HG03025 (cell line): ENCODE measurements around the gene CHP2.
"Not testable (repeated sequence)": the region's sequence is repeated elsewhere in the genome, so short reads cannot be mapped to it uniquely, and the experiment has no call there.

Experiments used
- ATAC-seq: cut with Tn5 transposase; IDR thresholded peaks from one replicate; pipeline ENCODE4 v1.9.1; 2021; ENCODE audit warnings: mild to moderate bottlenecking, moderate library complexity; ENCODE audit not compliant: unreplicated experiment, low FRiP score

Gene CHP2

DNA sequence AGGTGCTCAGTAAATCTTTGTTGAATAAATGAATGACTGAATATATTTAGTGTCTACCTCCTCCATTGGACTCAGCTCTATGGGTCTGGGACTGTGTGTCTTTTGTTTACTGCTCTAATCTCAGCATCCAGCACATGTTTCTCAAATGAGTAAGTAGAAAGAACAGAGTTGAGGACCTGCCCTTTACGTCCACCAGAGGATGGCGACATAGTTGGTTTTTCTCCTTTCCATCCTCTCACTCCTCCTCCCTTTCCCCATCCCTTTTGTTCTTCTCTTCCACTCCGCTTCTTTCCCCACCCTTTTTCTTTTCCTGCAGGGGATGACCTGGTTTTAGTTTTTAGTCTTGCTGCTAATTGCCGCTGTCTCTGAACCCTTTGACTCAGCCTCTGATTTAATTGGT lies 12.1 kb upstream of the CHP2 start:
- no peak for ATAC-seq

DNA sequence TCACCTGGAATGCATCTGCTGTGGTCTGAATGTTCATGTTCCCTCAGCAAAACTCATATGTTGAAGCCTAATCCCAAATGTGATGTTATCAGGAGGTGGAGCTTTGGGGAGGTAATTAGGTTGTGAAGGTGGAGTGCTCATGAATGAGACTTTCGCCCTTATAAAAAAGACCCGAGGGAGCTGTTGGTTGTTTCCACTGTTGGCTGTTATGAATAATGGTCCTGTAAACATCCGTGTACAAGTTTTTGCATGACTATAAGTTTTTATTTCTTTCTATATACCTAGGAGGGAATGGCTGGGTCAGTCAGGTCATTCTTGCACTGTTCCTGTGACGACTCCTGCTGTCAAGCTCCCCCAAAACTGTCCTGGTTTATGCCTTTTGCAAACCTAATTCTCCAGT lies 9.6 kb upstream of the CHP2 start:
- ATAC-seq: no peak

DNA sequence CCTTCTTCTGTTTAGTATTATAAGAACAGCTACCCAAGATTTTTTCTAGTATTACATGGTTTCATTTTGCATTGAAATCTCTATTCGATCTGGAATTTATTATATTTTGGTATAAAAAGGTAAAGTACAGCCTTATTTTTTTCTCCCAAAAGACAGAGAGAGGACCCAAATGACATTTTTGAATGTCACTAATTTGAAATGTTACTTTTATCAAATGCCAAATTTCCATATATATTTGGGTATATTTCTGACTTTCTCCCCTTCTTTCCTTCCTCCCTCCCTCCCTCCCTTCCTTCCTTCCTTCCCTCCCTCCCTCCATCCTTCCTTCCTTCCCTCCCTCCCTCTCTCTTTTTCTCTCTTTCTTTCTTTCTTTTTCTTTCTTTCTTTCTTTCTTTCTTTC lies 6.2 kb upstream of the CHP2 start:
- no peak for ATAC-seq

DNA sequence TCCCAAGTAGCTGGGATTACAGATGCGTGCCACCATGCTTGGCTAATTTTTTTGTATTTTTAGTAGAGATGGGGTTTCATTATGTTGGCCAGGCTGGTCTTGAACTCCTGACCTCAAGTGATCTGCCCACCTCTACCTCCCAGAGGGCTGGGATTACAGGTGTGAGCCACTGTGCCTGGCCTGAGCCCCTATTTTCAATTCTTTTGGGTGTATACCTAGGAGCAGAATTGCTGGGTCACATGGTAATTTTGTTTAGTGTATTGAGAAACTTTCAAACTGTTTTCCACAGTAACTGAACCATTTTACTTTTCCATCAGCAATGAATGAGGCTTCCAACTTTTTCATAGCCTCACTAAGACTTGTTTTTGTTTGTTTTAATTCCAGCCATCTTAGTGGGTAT lies 3.8 kb upstream of the CHP2 start:
- not testable (repeated sequence) for ATAC-seq

DNA sequence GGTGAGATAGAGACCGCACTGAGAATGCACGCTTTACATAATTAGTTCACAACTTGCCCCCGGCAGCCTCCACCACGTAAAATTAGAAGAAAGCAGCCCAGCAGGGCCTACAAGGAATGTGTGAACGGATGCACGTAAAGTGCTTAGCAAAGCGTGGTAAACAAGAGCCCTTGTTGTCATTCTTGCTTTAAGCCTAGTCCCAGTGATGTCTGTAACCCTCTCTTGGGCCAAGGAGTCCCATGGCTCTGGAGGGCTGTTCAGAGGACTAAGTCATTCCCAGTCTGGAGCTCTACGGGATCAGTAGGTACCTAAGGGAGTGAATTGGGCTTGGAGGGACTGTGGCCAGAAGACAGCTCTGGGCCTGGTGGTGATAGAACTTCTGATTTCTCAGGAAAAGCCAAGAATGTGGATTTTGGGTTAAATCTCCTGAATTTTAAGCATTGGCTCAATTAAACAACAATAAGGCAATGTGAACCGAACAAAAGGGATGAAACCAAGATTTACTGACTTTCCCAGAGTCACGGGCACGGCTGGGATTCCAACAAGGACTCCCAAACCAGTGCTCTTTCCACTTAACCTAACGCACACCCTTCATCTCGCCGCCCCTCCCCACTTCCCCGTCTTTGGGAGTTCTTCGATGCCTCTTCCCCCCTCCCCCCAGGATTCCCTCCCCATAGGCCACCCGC lies 775 bp upstream of the CHP2 start:
- no peak for ATAC-seq

DNA sequence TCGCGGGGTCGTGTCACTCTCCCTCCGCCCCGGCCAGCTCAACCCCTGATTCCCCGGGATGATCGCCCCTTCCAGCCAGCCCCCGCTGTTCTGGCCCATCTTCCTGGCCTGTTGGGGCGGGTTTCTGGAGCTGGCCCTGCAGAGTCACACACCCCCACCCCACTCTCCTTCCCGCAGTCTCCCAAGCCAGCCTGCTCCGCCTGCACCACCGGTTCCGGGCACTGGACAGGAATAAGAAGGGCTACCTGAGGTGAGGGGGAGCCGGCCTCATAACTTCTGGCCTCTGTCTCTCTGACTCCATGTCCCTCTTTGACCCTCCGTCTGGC lies 621 bp downstream of the CHP2 start:
- no peak for ATAC-seq

DNA sequence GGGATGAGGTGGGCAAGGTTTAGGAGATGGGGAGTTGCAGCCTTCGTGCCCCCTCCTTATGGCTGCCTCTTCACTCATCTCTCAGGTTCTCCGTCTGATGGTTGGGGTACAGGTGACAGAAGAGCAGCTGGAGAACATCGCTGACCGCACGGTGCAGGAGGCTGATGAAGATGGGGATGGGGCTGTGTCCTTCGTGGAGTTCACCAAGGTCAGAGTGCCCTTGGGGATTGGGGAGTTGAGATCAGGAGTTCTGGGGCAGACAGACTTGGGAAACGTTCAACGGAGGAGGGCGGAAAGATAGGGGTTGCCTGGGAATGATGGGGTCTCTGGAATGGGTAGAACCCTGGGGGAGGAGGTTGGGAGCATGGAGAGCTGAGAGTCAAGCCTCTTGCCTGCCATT lies 2.3 kb downstream of the CHP2 start:
- ATAC-seq: no peak

DNA sequence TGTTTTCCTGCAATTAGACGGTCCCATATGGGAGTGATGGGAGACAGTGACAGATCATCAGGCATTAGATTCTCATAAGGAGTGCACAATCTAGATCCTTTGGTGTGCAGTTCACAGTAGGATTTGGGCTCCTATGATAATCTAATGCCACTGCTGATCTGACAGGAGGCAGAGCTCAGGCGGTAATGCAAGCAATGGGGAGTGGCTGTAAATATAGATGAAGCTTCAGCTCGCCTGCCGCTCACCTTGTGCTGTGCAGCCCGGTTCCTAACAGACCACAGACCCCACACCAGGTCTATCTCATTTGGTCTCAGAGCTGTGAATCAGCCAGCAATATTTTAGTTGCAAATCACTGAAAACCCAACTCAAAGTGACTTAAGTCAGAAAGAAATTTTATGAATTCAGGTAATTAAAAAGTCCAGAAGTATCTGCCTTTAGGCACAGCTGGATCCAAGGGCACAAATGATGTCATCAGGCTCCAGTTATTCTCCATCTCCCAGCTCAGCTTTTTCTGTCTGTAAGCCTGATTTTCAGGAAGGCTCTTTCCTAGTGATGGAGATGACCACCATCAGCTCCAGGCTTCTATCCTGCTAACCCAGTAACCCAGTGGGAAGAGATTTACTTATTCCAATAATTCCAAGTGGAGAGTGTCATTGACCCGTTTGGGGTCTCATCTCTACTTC lies 3.3 kb downstream of the CHP2 start:
- ATAC-seq: no peak

DNA sequence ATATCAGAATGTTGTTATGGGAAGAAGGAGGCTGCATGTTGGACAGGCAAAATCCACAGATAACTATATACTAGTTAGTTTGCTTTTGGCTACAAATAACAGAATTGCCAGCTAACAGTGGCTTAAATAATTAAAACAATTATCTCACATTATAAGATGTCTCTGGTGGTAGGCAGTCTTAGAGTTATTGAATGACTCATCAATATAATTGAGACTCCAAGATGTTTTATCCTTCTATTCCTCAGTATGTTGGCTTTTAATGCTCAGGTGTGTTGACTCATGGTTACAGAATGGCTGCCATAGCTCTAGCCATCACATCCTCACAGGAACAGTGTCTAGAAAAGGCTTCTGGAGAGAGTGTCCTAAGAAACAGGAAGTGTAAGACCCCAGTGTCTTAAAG lies 11.1 kb downstream of the CHP2 start:
- ATAC-seq: no peak

DNA sequence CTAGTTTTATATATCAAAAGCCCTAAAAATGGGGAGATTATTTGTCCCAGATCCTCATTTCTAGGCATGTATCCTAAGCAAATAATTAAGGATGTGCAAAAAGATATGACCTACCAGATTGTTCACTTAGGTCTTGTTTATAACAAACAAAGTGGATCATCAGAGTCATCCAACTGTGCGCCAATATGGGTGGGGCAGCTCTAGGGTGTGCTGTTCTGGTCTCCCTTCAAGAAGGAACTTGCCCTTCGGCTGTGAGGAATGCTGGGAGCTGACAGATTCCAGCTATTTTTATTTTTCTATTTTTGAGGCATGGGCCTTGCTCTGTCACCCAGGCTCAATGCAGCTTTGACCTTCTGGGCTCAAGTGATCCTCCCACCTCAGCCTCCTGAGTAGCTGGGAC lies 13.8 kb downstream of the CHP2 start:
- ATAC-seq: no peak

DNA sequence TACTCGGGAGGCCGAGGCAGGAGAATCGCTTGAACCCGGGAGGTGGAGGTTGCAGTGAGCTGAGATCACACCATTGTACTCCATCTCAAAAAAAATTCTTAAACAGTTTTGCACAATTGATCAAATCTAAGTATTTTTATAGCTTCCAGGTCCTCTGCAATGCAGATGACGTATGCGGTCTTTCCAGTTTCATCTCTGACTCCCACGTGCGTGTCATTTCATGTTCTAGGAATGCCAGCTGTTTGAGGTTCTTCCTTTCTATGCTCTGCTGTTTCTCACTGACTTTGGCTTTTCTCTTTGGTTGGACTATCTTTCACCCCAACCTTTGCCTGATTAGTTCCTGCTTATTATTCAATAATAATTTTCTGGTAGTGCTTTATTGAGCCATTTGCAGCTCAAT lies 16.2 kb downstream of the CHP2 start:
- no peak for ATAC-seq

DNA sequence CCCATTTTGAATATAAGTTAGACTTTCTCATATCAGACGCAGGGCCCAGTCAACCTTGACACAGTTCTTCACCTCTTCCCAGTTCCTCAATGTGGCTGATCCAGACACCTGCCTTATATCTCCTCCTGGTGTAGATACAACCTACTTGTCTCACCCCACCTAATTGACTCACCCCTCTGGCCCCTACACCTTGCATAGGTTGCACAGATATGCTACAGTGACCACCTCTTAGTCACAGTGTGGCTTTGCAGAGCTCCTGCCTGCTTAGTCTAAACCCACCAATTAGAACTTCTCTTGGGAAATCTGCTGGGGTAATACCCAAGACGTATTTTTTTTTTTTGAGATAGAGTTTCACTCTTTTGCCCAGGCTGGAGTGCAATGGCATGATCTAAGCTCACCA lies 16.8 kb downstream of the CHP2 start:
- no peak for ATAC-seq

DNA sequence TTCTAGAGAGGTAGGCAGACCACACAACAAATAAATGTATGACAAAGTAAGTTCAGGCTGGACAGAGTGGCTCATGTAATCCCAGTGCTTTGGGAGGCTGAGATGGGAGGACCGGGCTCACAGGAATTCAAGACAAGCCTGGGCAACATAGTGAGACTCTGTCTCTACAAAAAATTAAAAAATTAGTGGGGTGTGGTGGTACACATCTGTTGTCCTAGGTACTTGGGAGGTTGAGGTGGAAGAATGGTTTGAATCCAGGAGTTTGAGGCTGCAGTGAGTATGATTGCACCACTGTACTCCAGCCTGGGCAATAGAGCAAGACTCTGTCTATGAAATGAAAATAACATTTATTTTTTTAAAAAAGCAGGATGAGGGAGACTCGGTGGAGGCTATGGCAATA lies 18.5 kb downstream of the CHP2 start:
- ATAC-seq: no peak

DNA sequence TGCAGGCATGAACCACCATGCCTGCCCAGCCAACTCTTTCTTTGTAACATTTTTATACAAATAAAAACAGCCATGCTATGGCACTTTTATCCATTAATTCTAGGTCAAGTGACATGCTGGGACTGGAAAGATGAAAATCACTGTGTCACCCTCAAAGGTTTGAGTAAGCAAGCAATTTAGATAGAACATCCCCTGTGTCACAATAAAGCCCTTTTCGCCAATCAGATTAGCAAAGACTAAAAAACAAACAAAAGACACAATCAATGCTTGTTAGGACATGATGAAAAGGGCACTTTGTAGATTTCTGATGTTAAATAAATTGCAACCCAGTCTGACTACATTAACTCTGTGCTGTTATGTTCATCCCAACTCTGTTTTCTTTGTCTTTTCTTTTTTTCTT lies 26.4 kb downstream of the CHP2 start:
- no peak for ATAC-seq

DNA sequence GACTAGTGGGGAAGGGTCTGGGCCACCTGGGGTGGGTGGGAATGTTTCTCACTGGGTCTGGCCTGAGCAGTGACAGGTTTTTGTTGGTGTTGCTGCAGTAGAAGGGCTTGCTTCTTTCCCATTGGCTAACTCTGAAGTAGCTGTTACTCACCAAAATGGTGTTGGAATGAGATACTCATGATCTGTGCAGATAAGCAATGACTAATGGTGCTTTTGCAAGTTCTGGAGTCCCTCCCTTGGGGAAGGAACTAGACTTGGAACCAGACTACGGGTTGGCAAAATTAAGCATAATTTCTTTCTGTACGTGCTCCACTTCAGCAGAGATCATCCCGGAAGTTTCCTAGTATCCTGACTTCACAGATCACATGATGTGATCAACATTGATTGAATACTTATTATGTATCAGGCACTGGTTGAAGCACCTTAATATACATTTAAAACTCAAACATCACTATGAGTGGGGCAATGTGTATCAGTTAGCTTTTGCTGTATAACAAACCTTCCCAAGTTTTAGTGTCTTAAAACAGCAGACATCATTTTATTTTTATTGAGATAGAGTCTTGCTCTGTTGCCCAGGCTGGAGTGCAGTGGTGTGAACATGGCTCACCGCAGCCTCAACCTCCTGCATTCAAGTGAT lies 30.1 kb downstream of the CHP2 start:
- ATAC-seq: no peak

DNA sequence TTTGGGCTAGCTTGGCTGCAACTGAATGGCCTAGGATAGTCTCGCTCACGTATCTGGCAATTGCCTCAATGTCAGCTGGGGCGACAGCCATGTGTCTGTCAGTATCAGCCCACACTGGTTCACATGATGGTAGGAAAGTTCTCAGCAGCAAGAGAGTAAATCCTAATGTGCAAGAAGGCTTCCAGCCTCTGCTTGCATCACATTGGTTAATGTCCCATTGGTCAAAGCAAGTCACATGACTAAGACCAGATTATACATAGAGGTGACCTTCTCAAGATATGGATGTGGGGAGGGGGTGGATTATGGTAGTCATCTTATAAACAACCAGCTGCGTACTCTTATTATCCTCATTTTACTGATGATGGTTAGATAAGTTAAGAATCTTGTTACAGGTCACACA lies 31.0 kb downstream of the CHP2 start:
- no peak for ATAC-seq

DNA sequence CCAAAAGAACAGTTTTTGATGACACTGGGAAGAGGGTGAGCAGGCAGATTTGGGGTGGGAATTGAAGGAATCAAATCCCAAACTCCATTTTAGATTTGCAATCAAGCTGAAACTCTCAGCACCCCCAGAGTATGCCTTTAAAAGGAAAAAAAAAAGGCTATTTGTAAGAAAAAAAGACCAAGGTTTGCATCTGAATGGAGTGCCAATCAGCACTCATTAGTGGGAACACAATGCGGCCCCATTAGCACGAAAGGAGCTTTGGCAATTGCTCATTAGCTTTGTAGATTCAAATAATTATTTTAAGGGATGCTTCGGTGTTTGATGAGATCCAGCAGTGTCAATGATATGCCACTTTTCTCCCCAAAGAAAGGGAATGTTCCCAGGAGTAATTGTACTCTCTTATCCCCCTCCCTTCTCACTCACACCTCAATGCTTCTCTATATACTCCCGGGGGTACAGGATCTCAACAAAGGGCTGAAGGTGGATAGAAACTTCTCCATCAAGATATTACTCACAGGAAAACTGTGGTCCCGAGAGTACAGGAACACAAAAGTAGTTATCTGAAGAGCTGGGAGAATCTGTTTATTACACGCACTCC lies 32.2 kb downstream of the CHP2 start:
- no peak for ATAC-seq

DNA sequence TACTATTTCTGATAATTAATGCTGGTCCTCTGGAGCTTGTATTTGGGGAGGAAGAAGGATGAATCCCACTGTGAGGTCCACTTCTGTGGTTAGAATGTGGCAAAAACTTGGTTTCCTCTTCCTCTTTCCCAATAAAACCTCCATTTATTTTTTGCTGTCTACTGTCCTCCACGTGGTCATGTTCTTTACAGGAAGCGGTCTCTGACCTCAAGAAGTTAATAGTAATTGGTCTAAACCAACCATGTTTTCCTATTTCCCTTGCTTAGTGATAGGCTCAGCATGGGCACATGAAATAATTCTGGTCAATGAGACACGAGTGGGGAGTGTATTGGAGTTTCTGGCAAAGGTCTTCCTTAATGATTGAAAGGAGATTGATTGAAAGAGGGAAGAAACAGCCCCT lies 33.9 kb downstream of the CHP2 start:
- ATAC-seq: no peak

DNA sequence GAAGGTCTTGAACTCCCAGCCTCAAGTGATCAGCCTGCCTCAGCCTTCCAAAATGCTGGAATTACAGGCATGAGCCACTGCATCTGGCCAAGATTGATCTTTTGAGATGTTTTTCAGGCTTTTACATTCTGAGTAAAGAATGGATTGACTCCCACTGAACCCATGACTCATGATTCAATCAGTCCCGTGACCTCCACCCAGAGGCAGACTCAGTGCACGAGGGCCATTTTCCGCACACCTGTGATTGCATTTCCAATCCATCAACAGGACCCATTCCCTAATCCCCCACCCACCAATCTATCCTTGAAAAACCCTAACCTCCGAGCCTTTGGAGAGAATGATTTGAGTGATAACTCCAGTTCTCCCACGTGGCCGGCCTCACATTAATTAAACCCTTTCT lies 40.6 kb downstream of the CHP2 start:
- ATAC-seq: no peak

DNA sequence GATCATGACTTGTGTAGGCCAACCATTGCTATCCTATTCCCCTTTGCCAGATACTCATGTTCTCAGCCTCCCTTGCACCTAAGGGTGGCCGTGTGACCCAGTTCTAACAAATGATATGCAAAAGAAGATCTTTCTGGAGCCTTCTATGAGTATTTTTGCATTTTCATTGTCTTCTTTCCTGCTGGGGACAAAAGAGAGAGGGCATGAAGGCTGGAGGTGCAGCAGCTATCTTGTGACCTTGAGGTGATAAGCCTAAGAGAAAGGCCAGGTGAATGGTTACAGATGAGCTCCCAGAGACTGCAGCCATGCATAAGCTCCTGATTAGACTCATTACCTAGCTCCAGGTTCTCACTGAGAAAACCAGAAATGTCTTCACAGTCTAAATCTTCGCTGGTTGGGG lies 42.1 kb downstream of the CHP2 start:
- ATAC-seq: no peak

DNA sequence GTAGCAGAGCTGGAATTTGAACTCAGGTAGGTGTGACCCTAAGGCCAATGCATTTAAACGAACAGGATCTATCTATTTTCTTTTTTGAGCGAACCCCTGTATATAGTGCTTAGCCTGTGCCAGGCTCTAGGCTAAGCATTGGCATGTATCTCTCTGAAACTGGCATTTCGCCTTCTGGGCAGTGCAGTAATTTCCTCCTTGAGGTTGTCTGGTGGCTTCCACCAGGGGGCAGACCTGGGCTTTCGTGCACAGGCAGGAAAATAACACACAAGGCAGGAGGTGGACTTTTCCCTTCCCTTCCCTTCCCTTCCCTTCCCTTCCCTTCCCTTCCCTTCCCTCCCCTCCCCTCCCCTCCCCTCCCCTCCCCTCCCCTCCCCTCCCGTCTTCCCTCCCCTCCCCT lies 46.6 kb downstream of the CHP2 start:
- ATAC-seq: no peak

DNA sequence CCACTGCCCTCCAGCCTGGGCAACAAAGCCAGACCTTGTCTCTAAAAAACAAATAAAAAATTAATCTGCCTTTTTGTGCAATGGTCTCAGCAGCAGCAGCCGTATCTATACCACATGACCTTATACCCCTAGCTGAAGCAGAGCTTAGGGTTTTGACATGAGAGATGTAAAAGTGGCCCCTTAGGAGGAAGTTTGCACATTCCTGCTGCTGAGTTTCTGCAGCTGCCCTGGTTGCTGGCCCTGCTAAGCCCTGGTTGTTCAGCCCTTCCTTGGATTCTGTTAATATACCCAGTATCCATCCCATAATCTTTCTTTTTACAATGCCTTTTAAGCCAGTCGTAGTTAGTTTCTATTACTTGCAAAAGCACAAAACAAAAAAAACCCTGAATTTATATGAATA lies 48.0 kb downstream of the CHP2 start:
- no peak for ATAC-seq
